C4-2B (cell line): Measurements from ENCODE around the gene NXPH2.

Experiments
- H3K27ac ChIP-seq: fragments of 450-650 bp; 2 replicates; pipeline ENCODE4 v1.5.1; 2017
- CTCF ChIP-seq: fragments of 450-650 bp; conservative IDR thresholded peaks from 2 replicates; pipeline ENCODE4 v1.5.1; 2017; ENCODE audit warnings: mild to moderate bottlenecking
- ZFX ChIP-seq: fragments of 450-650 bp; IDR thresholded peaks from 2 replicates; pipeline ENCODE4 v1.6.1; 2017

NXPH2 gene

GRCh38 chr2:138722316-138722715, 57.9 kb downstream of the NXPH2 start:
- no peak overlapping the region for H3K27ac ChIP-seq
- no peak for TF ChIP-seq ZFX
- no peak for TF ChIP-seq CTCF

- no peak overlapping the region for H3K27ac ChIP-seq
- TF ChIP-seq ZFX, result no peak
- TF ChIP-seq CTCF, result no peak
Measured at GRCh38 chr2:138720035-138720838, 60.0 kb downstream of the NXPH2 start.

- H3K27ac ChIP-seq, result no peak overlapping the region
- TF ChIP-seq CTCF (no peak), ZFX (no peak)
Measured at GRCh38 chr2:138718405-138718804, 61.8 kb downstream of the NXPH2 start.

GRCh38 chr2:138716183-138716582, 64.0 kb downstream of the NXPH2 start:
- TF ChIP-seq ZFX, result no peak
- TF ChIP-seq CTCF, result no peak
- no peak overlapping the region for H3K27ac ChIP-seq

GRCh38 chr2:138713504-138713903, 66.7 kb downstream of the NXPH2 start:
- TF ChIP-seq CTCF, result no peak
- TF ChIP-seq ZFX, result no peak
- H3K27ac ChIP-seq, result peak overlapping the region; percentile 35; the same call in 1 of the 2 replicates

- TF ChIP-seq ZFX (no peak), CTCF (no peak)
- H3K27ac ChIP-seq, result peak overlapping the region; percentile 35; the same call in 1 of the 2 replicates
Measured at GRCh38 chr2:138713069-138713496, 67.1 kb downstream of the NXPH2 start.

GRCh38 chr2:138712212-138712979, 67.8 kb downstream of the NXPH2 start:
- no peak for TF ChIP-seq ZFX
- no peak for TF ChIP-seq CTCF
- no peak overlapping the region for H3K27ac ChIP-seq
